Dedifferentiated amniotic fluid mesenchymal stem cell (primary cell): ENCODE results near the gene GNG10.
"Not testable (repeated sequence)": the region's sequence is repeated elsewhere in the genome, so short reads cannot be mapped to it uniquely, and the experiment has no call there.

ENCODE experiments used
- DNase-seq: peaks from one replicate; pipeline ENCODE4 v3.0.0-alpha.2; 2016; ENCODE audit errors: extremely low spot score

The GNG10 gene

DNA sequence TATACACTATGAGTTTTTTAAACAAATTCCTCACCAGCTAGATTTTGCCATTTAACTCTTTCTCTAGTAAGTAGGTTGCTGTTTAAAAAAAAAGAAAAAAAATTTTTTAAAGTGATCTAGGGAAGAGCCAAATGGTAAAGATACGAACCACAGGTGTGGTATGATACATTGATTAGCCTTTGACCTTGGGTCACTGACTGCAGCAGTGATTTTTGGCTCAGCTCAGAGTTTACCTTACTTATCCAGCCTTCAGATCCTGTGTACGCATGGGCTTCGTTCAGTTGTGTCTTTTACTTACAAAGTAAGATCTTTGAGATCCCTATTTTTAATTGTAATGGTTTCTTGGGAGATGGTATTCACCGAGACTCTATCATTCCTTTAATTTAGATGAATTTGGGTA is 12.4 kb upstream of the GNG10 start:
- DNase-seq: no peak

DNA sequence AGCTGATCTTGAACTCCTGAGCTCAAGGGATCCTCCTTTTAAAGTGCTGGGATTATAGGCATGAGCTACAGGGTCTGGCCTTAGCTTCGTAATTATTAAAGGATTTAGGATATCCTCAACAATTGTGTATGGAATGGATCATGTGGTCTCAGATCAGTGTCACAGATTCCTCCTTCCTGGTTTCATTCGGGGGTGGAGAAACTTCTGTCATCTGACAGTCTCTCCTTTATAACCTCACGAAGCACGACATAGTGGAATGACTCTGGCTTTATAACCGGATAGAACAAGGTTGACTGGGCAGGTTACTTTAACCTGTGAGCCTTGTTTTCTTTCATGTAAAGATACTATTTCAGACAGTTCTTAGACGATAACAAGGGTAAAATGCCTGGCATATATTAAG is 4.4 kb upstream of the GNG10 start:
- no peak for DNase-seq

DNA sequence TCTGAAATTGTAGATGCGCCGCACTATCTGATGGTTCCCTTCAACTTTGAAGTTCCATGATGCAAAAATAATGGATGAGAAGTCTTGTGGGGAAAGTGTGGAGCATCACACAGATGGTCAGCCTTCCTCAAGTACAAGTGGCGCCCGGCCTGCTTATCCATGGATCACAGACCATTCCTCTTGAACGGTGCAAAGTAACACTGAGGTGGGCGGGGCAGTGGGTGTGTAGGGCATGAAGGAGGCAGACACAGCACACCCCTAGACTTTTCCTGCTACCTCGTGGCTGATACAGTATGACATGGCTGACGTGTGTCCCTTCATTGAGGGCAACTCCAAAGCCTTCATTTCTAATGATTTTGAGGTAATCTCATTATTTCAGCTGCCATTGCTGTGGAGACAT is 2.5 kb upstream of the GNG10 start:
- DNase-seq: no peak

DNA sequence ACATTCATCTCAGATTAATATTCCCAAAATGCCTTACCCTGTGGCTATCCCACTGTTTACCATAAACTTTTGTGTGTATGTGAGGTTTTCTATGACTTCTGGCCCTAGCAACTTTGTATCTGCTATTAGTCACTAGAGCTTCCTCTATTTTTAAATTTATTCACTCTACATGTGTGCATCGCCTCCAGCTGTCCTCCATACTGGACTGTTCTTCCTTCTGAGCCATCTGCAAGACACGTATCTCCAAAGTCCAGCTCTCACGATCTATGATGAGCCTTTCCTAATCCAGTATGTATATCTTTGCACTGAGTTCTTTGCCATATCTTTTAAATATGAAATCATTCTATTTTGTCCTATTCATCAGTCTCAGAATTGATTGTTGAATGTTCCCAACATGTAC is 1.7 kb upstream of the GNG10 start:
- DNase-seq: no peak

DNA sequence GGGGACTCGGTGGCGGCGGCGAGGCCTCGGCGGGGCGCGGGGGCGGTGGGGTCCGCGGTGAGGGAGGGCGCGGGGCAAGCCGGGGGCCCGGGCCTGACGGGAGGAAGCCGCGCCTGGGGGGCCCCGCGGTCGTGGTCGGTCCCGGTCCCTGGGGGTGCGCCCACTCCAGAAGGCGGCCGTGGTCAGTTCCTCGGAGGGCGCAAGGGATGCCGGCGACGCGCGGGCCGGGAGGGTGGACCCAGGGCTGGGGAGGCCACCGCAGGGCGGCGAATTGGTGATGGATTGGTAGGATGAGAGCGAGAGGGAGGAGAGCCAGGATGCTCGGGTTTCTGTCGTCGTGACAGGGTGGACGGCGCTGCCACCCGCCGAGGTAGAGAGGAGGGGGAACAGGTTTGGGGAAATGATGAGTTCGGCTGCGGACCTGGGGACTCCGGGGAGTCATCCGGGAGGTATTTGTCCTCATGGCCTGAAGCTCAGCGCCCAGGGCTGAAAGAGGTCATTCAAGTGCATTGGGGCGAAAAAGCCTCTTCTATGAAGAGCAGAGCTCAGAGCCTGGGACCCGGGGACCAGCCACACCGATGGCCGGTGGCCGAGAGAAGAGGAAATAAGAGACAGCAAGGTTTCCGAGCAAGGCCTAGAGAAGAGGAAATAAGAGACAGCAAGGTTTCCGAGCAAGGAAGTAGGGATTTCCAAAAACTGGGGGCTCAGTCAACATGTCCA is 557 bp downstream of the GNG10 start:
- DNase-seq: no peak

DNA sequence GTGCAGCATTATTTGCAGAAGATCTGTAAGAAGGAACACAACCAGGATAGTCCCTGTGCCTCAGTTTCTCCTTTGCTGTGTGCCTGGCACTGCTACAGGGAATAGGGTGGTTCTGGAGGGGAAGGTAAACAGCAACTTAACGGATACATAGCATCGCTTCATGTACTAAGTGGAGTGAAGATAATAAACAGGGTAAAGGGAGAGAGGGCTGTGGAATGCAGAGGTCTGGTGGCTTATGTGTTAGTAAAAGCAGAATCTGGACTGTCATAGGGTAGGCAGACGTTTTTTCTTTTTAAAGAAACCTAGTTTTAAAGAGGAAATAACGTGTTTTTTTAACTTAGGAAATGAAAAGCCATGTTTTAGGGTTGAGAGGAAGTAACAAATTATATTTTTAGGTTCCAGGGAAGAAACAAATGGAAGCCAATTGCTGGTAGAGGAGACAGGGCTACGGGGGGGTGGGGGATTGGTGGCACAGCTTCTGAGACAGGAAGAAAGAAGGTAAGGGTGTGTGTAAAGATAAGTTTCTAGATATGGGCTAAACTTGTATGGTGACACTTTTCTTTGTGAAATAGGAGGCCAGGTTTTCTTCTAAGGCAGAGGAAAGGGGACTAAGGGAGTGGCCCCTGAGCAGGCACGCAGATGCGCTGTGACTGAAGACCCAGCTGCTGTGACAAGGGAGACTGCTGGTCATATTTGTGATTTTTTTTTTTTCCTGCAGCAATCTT is 1.3 kb downstream of the GNG10 start:
- no peak for DNase-seq

DNA sequence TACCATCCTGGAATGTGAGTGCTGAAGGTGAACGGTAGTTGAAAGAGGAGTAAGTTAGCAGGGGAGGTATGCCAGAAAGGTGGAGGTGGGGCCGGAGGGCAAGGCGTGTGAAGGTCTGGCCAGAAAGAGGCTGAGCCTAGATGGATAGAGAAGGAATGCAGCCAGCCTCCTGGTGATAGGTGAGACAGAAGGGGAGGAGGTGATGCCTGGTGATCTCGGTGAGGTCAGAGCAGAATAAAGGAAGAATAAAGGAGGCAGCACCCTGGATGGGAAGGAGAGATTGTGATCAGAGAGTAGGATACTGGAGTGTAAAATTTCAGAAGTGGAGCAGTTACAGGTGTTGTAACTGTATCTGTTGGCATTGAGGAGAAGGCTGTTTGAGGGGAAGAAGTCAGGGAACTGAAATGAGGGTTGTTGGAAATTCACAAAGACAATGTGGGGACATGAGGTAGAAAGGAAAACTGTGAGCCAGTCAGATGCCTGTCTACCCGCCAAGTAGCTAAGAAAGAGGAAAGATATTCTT is 2.0 kb downstream of the GNG10 start:
- DNase-seq: no peak

DNA sequence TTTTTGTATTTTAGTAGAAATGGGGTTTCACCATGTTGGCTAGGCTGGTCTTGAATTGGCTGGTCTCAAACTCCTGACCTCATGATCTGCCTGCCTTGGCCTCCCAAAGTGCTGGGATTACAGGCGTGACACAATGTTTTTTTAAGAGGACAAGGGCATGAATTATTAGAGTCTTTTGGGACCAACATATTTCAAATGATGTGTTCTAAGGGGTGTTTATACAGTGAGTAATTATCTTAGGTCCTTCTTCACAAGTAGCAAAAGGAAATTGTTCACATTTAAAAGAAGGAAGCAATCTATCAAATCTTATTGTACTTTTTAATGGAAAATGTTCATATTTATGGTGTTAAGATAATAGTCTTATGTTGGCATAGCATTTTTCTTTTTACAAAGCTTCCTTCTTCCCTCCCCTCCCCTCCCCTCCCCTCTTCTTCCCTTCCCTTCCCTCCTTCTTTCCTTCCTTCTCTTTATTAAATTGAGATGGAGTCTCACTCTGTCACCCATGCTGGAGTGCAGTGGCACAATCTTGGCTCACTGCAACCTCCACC is 6.7 kb downstream of the GNG10 start:
- no peak for DNase-seq

DNA sequence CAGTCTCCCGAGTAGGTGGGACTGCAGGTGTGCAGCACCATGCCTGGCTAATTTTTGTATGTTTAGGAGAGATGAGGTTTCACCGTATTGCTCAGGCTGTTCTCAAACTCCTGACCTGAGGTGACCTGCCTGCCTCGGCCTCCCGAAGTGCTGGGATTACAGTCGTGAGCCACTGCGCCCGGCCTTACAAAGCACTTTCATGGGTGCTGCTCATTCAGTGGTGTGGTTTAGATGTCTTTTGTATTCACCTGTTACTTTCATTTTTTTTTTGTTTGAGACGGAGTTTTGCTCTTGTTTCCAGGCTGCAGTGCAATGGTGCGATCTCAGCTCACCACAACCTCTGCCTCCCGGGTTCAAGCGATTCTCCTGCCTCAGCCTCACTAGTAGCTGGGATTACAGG is 7.2 kb downstream of the GNG10 start:
- DNase-seq: not testable (repeated sequence)

DNA sequence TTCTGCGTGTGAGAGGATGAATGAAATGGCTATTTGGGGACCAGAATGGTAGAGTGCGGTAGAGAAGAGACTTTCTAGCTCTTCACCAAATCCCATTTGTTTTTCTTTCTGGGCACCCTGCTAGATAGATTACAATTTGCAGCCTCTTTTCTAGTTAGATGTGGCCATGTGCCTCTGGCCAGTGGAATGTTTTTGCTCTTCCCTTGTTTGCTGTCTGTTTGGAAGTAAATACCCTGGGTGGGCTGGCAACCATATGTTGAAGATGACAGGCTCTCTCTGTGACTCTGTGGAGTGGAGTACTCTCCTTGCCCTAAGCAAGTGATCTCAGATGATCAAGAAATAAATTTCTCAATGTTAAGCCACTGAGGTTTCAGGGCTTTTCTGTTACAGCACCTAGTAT is 12.9 kb downstream of the GNG10 start:
- no peak for DNase-seq

DNA sequence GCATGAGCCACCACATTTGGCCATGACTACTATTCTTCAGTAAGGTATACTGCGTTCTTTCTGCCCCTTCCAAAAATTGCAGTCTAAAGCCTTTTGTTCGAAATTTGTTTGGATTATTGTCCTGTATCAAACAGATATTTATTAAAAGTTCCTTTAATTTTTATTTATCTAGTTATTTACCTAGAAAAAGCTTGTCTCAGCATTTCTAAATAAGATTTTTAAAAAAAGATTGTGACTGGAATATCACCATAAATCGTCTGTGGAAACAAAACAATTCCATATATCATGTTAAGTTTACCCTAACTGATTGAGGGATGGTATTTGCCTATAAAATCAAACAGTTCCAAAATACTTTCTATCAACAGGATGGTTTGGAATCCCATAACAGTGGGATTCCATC is 14.7 kb downstream of the GNG10 start:
- DNase-seq: no peak

DNA sequence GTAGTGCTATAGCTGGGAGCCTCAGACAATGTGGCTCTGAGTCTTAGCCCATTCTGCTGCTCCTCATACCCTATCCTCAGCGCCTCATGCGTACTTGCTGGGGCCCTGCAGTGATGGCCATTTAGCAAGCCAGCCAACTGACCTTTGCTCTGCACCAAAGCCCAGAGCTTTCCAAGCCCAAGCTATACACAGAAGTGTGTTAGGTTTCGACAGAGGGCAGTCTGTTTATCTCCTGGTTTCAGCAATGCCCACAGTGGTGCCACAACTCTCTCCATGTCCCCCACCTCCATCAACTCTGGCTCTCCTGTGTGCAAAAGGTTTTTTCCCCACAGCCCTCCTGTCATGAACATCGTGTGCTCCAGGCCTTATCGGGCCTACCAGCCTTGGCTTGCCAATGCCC is 16.9 kb downstream of the GNG10 start:
- no peak for DNase-seq

DNA sequence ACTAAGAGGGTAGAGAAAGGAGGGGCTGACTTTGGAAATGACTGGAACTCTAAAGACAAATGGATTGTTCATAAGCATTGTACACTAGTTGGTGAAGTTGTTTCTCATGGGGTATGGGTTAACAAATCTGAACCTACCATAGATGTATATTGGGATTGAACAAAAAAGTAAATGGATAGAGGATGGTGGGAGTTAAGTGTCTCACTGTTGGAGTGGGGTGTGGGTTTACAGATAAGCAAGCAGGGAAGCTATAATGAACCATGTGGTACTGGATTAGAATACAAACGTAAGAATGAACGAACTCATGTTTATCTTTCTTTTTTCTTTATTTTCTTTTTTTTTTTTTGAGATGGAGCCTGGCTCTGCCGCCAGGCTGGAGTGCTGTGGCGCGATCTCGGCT is 17.8 kb downstream of the GNG10 start:
- no peak for DNase-seq

DNA sequence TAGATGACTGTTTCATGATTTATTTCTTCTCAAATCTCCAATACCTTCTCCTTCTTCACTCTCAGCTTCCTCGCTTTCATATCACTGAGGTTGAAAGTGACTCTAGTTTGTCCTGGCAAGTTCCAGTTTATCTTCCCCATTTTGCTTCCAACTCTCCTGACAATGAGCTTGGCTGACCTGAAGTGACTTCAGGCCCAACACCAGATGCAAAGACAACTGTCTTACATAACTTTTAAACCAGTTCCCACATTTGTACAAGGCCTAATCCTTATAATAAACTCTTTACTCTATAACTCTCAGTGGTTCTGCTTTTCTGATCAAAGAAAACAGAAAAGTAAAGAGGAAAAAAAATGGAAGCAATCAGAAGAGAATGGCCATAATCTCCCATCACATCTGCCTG is 22.0 kb downstream of the GNG10 start:
- no peak for DNase-seq

DNA sequence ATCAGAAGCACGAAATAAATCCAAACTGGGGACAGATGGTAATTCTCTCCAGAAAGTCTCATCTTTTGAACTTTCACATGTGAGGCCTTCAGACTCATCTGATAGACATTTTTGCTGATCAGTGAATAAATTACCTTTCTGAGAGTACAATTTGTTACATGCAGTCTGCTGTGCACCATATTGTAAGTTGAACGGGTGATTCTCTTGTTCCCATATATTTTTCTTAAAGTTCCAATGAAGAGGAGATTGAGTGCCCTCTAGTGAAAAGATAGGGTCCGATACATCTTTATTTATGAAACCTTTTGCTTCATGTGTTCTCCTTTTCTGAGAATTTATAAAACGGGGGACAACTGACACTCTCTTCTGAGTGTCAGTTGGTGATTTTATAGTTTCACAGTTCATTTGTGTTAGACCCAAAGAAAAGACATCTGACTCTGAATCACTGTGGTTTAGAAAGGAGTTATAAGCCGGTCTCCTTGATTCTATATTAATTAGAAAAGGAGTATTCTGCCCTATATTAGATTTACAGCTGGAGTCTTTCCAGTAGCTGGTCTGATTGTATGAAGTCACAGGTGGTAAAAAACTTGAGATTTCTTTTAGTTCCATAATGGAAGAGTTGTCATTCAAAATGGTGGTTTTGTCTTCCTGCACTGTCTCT is 30.4 kb downstream of the GNG10 start:
- peak; percentile 47 for DNase-seq

DNA sequence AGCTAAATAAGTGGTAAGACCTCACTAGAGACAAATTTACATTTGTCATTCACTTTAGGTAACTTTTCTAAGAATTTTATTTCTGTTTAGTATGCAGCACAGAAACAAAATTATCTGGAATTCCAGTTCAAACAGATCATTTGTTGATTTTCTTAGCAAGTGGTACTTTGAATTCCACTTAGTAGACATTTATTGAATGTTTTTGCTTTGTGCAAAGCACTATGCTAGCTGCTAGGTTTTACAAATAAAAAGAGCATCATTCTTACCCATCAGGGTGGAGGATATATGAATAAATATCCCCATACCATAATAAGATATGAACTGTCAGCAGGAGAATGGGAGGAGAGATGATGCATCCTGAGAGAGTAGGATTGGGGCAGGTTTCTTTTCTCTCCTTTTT is 35.4 kb downstream of the GNG10 start:
- DNase-seq: no peak

DNA sequence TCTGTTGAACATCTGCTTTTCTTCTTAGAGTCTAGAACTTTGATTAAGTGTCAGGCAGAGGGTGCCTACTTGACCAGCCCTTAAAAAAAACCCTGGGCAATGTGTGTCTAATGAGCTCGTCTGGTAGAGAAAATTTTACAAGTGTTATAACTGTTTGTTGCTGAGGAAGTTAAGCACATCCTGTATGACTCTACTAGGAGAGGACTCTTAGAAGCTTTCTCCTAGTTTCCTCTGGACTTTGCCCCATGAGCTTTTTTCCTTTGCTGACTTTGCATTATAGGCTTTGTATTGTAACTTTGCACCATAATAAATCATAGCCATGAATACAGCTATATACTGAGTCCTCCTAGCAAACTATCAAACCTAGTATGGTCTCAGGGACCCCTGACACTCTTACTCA is 39.4 kb downstream of the GNG10 start:
- DNase-seq: no peak

DNA sequence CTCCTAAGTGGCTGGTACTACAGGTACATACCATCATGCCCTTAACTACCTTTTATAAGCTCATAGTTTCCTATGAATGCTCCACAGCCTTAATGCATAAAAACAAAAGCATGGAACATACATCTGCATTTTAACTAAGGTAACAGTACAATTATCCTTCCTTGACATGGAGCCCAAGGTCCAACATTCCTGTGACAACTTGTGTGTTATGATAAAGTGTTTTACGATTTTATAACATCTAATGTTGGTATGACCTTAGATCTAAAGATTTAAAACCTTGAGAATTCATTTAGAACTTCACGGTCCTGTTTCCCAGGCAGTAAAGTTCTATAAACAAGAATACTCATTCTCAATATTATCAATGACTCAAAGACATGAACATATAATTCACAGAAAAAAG is 43.1 kb downstream of the GNG10 start:
- no peak for DNase-seq

DNA sequence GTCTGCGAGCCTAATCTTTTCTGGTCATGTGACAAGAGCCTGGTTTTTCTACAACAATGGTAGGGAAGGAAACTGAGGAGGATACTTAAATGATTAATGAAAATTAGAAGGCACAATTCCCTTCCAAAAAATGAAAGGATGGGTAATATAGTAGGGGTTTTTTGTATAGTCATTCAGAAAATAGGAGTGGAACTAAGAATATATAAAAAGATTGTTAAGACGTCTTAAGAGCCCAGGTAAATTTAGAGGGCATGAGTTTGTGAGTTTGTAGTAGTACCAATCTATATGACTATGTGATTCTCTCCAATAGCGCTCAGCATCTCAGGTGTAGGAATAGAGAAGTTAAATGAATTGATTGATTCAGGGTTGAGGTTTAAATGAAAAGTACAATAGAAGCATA is 50.1 kb downstream of the GNG10 start:
- no peak for DNase-seq

DNA sequence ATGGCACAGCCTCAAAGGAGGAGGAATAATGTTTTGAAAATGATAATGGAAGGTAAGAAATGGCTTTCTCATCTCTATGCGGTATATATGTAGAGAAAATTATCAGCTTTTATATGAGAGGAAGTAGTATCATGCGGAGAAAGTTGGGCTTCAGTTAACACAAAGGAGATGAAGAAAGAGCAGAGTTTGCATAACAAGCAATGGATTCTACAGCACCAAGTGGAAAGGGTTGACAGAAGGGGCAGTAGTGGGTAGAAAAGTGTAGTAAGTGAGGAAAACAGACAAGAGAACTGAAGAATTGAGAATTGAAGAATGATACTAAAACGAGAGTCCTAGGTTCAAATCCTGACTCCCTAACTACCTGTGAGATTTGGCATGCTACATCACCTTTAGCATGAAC is 51.0 kb downstream of the GNG10 start:
- DNase-seq: no peak

DNA sequence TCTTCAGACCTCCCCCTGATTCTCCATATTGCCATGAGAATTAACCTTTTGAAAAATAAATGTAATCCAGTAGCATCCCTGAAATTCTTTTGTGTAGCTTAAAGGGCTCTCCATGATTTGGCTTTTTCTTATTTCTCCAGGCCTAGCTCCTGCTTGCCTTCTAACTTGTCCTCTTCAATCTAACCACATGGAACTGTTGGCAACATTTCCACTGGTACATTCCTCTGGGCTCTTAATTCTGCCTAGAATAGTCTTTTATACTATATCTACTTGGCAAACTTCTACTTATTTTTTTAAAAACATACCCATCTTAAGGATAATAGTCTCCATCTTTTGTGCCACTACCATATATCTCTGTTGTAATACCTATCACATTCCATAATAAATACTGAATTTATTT is 54.1 kb downstream of the GNG10 start:
- no peak for DNase-seq

DNA sequence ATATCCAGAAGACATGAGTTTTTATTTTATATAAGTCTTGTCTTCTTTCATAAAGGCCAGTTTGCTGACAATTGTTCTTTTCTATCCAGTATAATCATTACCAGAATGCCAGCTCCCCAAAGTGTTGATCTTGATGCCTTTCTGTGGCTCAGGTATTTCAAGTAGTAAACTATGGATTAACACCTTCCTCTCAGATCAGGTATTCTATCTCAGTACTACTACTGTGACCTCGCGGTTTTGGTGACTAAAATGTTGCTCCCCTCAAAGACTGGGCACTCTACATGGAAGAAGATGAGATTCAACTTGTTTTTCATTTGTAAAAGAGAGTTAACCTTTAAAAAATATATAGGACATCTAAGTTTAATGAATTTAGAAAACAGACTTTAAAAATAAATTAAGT is 58.1 kb downstream of the GNG10 start:
- no peak for DNase-seq
